Middle frontal gyrus (tissue), 1 donor: ENCODE measurements around the gene GRAMD1B.

Experiments used
- DNase-seq: peaks from one replicate; pipeline ENCODE4 v3.0.0-alpha.2; 2015; ENCODE audit warnings: low spot score; ENCODE audit errors: extremely low spot score

The GRAMD1B gene

GRCh38 chr11:123585706-123586105 is 155.6 kb downstream of the GRAMD1B start:
- no peak for DNase-seq

DNA sequence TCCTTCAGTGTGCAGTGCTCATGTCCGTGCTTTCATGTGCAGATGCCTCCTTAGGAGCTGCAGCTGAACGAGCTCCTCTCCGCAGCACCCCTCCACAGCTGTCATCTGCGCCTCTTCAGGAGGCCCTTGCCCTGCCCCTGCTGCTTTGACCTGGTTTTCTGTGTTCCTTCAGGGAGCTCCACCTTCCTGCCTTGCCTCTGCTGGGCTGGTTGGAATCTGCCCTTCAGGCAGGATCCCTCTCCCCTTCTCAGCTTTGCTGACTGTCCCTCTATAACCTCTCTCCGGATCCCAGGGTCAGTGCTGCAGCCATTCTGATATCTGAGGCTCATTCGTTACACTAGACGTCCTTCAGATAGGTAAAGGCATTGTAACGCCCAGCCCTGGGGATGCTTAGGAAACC is 156.5 kb downstream of the GRAMD1B start:
- DNase-seq: no peak

DNA sequence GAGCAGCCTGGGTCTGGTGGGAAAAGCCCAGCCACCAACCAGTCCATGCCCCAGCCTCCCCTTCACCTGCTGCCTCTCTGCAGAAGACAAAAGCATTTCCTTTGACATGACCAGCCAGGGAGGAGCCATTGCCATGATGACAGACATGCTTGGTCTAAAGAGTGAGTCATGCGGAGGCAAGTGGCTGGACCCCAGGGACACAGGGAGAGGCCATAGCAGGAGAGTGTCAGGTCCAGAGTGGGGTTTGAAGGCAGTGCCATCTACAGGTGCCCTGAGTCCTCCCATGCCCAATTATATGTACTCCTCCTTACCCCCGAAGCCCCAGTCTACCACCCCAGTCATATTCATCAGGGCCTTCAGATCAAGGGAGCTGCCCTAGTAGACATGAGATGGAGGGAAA is 157.0 kb downstream of the GRAMD1B start:
- DNase-seq: no peak

GRCh38 chr11:123587559-123587958 is 157.5 kb downstream of the GRAMD1B start:
- DNase-seq: no peak

DNA sequence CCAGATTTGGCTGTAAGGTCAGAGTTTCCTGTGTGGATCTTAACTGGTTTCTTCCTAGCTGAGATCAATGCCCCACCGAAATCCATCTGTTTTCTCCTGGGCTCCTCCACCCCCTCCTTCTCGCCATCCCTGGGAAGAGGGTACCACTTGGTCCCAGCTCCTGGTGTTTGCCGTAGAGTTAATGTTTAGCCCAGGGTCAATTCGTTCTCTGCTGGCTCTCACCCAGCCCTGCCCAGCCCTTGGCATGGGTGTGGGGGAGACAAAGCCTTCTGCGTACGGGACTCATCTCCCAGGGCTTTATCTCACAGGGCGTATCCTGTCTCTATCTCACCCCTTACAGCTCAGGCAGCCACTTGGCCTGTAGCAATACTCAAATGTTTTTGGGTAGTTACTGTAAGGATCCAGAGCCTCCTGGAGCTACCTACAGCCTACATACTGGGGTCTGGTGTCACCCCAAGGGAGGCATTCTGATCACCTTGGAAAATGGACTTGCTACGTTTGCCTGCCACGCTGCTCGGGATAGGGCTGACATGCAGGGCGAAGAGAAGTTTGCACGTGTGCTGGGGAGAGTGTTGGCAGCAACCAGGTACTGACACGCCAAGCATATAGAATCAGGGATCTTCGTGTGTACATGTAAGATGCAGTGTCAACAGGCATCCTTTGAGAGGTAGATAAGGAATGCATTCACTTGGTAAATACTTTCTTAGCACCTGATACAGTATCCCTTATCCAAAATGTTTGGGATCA is 158.2 kb downstream of the GRAMD1B start:
- DNase-seq: no peak

DNA sequence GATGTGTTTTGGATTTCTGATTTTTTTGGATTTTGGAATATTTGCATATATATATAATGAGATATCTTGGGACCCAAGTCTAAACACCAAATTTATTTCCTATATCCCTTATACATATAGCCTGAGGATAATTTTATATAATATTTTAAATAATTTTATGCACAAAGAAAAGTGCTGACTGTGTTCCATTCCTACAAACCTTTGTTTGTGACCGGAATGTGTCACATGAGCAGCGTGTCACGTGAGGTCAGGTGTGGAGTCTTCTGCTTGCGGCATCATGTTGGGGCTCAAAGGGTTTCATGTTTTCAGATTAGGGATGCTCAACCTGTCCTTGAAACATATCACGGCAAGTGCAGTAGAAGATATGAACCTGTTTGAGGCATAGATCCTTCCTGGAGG is 158.8 kb downstream of the GRAMD1B start:
- DNase-seq: no peak

DNA sequence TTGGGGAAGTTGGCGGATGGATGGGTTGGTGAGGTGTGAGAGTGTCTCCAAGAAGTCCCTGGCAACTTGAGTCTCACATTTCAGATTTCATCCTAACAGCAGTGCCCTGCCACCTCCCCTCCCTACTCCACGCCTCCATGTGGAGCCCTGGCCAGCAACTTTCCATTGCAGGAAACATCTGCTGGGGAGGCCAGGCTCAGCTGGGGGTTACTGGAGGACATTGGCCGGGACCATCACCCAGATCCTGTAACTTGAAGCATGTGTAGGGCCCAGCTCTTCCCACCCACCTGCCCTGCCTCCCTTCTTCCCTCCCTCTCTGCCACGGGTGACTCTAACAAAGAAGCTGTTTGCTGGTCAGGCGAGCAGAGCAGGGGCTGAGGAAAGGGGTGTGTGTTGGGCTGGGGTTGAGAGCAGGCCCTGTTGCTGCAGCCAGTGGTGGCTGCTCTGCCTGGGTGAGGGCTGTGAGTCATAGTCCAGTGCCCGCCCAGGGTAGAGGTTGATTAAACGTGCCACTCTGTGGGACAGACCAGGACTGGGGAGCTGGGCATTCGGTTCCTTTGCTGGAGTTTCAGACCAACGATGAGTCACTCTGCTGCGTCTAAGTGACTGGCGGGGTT is 160.3 kb downstream of the GRAMD1B start:
- no peak for DNase-seq

GRCh38 chr11:123593570-123593969 is 163.5 kb downstream of the GRAMD1B start:
- no peak for DNase-seq

DNA sequence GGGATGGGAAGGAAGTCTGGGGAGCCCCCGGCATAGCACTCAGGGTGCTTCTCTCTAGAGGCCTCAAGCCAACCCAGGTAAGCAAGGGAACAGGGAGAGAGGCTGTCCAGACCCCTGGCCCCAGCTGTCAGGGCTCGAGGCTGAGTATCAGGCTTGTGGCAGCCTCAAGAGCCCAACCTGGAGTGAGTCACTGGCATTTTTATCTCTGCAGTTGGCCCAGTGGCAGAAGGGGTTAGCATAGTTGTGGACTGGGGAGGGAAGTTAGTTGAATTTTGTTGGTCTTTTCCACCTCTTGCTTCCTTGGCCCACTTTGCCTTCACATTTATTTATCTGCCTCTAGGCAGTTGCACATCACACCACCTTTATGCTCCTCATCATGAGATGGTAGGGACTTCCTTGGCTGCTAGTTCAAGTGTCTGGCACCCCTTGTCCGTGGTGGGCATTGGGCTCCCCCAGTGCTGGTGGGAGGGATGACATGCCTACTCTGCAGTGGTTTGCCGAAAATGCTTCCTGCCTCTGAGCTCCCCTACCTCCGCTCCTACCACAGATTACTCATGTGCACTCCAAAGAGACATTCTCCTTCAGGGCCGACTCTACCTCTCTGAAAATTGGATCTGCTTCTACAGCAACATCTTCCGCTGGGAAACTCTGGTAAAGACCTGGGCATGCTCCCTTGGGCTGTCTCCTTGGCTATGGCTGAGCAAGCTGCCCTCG is 164.3 kb downstream of the GRAMD1B start:
- DNase-seq: no peak

DNA sequence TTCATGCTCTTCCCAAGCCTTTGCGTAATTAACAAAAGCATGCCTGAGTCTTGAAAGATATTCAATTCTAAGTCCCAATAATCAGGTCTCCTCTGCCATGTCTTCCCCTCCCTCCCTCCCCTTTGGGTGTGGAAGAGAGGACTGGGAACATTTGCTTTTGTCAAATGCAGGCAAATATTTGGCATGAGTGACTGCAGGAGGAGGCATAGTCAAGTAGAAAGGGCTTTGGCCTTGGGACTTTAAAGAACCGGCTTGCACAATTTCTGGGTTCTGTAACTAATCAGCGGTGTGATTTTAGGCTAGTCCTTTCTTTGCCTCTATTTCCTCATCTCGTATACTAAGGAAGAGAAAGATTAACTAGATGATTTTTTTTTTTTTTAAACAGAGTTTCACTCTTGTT is 164.9 kb downstream of the GRAMD1B start:
- no peak for DNase-seq

GRCh38 chr11:123597859-123598258 is 167.8 kb downstream of the GRAMD1B start:
- no peak for DNase-seq

- DNase-seq: no peak
Observed at GRCh38 chr11:123601136-123601535, 171.1 kb downstream of the GRAMD1B start.

DNA sequence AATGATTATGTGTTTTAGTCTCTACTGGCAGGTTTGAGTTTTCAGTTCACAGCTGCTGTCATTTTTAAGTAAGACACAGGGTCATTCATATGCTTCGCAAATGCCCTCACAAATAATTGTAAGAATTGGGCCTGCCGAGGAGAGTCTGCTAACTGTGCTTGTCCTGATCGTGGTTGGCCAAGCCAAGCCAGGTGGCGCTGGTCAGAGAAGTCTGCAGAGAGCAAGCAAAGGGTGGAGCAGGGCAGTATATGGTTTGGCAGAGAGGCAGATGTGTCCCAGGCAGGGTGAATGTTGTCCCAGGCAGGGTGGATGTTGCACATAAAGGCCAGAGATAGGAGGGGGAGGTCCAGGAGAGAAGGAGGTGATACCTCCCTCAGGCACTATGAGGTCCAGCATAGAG is 171.7 kb downstream of the GRAMD1B start:
- no peak for DNase-seq

- no peak for DNase-seq
Observed at GRCh38 chr11:123603666-123604065, 173.6 kb downstream of the GRAMD1B start.

DNA sequence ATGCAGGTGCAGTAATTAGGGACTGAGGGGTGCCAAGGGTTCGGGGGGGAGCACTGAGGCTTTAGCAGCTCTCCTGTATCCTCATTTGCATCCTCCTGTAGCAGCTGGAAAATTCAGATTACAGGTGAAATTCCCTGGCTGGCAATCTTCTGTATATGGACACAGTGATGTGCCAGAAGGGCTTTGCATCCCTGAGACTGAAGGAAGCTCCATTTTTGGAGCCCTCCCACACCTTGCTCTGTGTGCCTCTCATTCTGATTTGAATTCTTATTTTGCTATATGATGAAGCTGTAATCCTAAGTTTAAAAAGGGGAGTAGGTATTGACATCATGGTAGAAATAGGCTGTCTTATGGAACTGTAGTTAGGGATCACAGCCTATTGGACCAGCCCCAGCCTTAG is 177.7 kb downstream of the GRAMD1B start:
- DNase-seq: no peak

DNA sequence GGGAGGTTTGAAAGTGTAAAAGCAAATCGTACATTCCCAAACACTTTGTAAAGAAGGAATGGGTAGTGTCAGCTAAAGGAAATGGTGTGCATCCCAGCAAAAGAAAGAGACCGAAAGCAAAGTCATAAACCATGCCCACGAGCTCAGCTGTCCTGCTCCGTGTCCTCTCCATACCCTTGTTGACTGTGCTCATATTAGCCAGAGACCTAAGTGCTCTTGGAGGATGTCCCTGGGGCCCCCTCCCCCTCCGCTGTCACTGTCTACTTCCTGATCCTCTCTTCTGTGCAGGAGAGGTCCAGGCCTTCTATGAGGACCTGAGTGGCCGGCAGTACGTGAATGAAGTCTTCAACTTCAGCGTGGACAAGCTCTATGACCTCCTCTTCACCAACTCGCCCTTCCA is 178.3 kb downstream of the GRAMD1B start:
- DNase-seq: no peak

GRCh38 chr11:123608945-123609344 is 178.9 kb downstream of the GRAMD1B start:
- DNase-seq: no peak

- no peak for DNase-seq
Observed at GRCh38 chr11:123611698-123612097, 181.6 kb downstream of the GRAMD1B start.

DNA sequence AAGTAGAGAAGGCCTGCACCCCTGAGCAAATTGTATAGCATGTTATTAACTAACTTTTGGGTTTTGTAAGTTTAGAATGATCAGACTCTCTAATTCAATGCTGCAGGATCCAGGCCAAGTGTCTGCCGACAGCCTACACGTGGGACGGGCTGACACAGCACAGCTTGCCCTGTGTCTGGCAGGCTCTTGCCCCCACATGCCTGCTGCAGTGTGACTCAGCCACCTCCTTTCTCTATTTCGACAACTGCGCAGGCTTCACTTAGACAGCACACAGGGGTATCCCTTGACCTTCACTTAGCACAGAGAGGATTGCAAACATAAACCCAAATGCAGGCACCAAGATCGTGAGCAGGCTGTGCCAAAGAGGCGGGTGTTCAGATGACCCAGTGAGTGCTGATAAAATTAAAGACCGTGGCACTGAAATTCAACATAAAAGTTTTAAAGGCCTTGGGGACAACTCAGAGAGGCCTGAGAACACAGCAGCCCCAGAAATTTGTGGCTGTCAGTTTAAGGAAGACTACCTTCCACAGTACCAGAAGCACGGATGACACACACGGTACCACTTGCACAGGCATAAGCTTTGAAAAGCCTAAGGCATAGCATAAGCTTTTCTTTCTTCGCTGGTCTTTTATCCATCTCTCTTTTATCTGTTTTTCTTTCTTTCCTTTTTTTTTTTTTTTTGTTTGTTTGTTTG is 186.6 kb downstream of the GRAMD1B start:
- DNase-seq: peak; percentile 22

DNA sequence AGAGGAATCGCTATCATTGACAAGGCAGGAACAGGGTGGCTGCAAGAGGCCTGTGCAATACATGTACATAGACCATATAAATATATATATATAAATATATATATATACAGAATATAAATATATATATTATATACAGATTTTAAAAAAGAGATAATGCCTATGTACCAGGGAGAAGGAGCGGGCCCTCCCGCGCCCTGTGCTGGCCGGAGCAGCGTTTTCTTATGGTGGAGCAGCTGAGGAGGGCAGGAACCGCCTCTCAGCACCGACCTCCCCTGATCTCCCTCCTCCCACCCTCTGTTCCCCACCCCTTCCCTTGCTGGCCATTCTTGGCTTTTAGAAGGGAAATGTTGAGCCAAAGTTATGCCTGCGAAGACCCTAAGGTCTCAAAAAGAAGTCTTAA is 192.5 kb downstream of the GRAMD1B start:
- no peak for DNase-seq

DNA sequence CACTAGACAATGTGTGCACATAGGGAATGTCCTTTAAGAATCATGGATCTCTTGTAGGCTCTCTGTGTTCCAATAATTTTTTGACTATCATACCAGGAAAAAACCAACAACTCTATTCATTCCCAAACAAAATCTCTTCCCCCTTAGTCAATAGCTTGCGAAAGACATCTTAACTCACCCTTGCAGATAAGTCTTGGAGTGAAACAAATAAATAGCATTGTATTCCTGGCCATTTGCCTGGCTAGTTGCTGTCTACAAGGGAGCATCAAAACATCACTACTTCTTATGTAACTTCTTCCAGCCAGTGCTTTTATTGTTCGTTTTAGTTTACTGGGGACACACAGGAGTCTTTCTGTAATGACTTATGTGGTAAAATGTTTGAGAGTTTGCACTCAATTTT is 194.9 kb downstream of the GRAMD1B start:
- DNase-seq: no peak
